CD4-positive, alpha-beta T cell (primary cell): Measurements from ENCODE around the gene SAMD8. TPM values are rescaled to one million over a fixed set of nuclear protein-coding genes. Genes with fewer than 3 reads are reported as not detected.

Experiments used
- ATAC-seq: fragments of 200-7000 bp; cut with Tn5 transposase; one replicate; pipeline ENCODE4 v1.10.0; 2022; ENCODE audit warnings: mild to moderate bottlenecking; ENCODE audit not compliant: poor library complexity
- CTCF ChIA-PET: fragments of 350-600 bp; sonication (Branson Sonifier 250); formaldehyde crosslinking; loops from one replicate; lab custom pipeline; 2021; ENCODE audit warnings: antibody characterized with exemption, inconsistent platforms; lab: Charles Lee
- POLR2A ChIA-PET: fragments of 350-600 bp; sonication (Branson Sonifier 250); formaldehyde crosslinking; loops from one replicate; lab custom pipeline; 2021; ENCODE audit warnings: antibody characterized with exemption, inconsistent platforms; lab: Charles Lee
- DNase-seq, 14 experiments: peaks; one replicate each; pipeline ENCODE4 v3.0.0-alpha.2; 2013 to 2020; ENCODE audit warnings: mixed read lengths in 2 of 14
- H3K27ac ChIP-seq, 2 donors: one replicate each; pipeline versions ENCODE4 v1.5.1 to v1.7.0; 2013; ENCODE audit warnings: low read length in 2 of 2, low read depth in 1 of 2, mild to moderate bottlenecking in 1 of 2
- H3K27me3 ChIP-seq, 2 experiments: 1 replicate in 1 of 2; 2 replicates in 1 of 2; pipeline versions ENCODE4 v1.6.1 to v1.7.0; 2013; ENCODE audit warnings: low read length in 2 of 2, control low read depth in 1 of 2, mild to moderate bottlenecking in 1 of 2, moderate library complexity in 1 of 2; ENCODE audit not compliant: insufficient read depth in 2 of 2, control insufficient read depth in 1 of 2
- H3K36me3 ChIP-seq: one replicate; pipeline ENCODE4 v1.6.1; 2013; ENCODE audit warnings: low read length, control low read depth; ENCODE audit not compliant: insufficient read depth
- H3K4me1 ChIP-seq: one replicate; pipeline ENCODE4 v1.6.1; 2013; ENCODE audit warnings: low read length, control low read depth; ENCODE audit not compliant: insufficient read depth
- H3K4me3 ChIP-seq: one replicate; pipeline ENCODE4 v1.5.1; 2013; ENCODE audit warnings: mild to moderate bottlenecking, low read length, moderate library complexity
- H3K9me3 ChIP-seq, 2 experiments: 1 replicate in 1 of 2; 2 replicates in 1 of 2; pipeline versions ENCODE4 v1.6.1 to v1.7.0; 2013; ENCODE audit warnings: low read length in 2 of 2, mild to moderate bottlenecking in 2 of 2, control low read depth in 1 of 2, moderate library complexity in 1 of 2; ENCODE audit not compliant: control insufficient read depth in 1 of 2, insufficient read depth in 1 of 2
- H3K27ac Mint-ChIP-seq: one replicate; pipeline ENCODE4 v1.8.0; 2020; ENCODE audit warnings: mixed read lengths
- H3K27me3 Mint-ChIP-seq: one replicate; pipeline ENCODE4 v1.8.0; 2021; ENCODE audit warnings: mixed read lengths
- H3K36me3 Mint-ChIP-seq: one replicate; pipeline ENCODE4 v1.8.0; 2021; ENCODE audit warnings: low read depth, mixed read lengths
- H3K4me1 Mint-ChIP-seq: one replicate; pipeline ENCODE4 v1.8.0; 2021; ENCODE audit warnings: low read depth, mixed read lengths
- H3K4me3 Mint-ChIP-seq: one replicate; pipeline ENCODE4 v1.8.0; 2020; ENCODE audit warnings: mild to moderate bottlenecking, mixed read lengths
- H3K9me3 Mint-ChIP-seq: one replicate; pipeline ENCODE4 v1.8.0; 2020; ENCODE audit warnings: mixed read lengths
- CTCF ChIP-seq: fragments of 200-600 bp; IDR thresholded peaks from one replicate; pipeline ENCODE4 v1.8.0; 2022; ENCODE audit warnings: antibody characterized with exemption, mild to moderate bottlenecking
- intact Hi-C, 2 experiments: fragments of 100-400 bp; cut with DNase I in 1 of 2; cut with micrococcal nuclease in 1 of 2; formaldehyde crosslinking; loops; one replicate each; pipeline versions ENCODE4 v1.15.1 to v1.9.0; 2023 to 2025; cut with DNase I, micrococcal nuclease
- total RNA-seq, 174 experiments: library from RNA in 2 of 174; stranded (reverse) in 2 of 174; gene quantifications; one replicate each; pipeline ENCODE4 v1.2.3 and lab custom pipeline; 2021 to 2026

Gene SAMD8
- total RNA-seq, 2 experiments from 2014 or later = 34.1 to 37.4 TPM

GRCh38 chr10:75122505-75122904, 11.0 kb downstream of the SAMD8 start:
- Histone ChIP-seq H3K36me3 (peaks cover 24% of the 10 kb centered on the region), H3K9me3 (no peaks in the 10 kb centered on the region), H3K4me3 (no peak overlapping the region), H3K27ac (no peak overlapping the region), H3K27me3 (no peaks in the 10 kb centered on the region), H3K4me1 (peaks cover 17% of the 10 kb centered on the region)
- Mint-ChIP-seq H3K4me3 (no peak overlapping the region), H3K9me3 (no peaks in the 10 kb centered on the region), H3K27me3 (no peaks in the 10 kb centered on the region), H3K27ac (no peak overlapping the region), H3K36me3 (peaks cover 26% of the 10 kb centered on the region), H3K4me1 (peaks cover 54% of the 10 kb centered on the region)
- ChIA-PET CTCF (no interaction called here), POLR2A (no interaction called here)
- no peak for ATAC-seq
- DNase-seq = no peak
- TF ChIP-seq CTCF = no peak
- intact Hi-C loops = no loop called here

- Histone ChIP-seq H3K9me3 (no peaks in the 10 kb centered on the region), H3K27me3 (no peaks in the 10 kb centered on the region), H3K4me1 (peaks cover 18% of the 10 kb centered on the region), H3K4me3 (no peak overlapping the region), H3K36me3 (peaks cover 24% of the 10 kb centered on the region), H3K27ac (no peak overlapping the region)
- CTCF ChIA-PET = no interaction called here
- H3K36me3 Mint-ChIP-seq = peaks cover 26% of the 10 kb centered on the region
- H3K4me1 Mint-ChIP-seq = peaks cover 49% of the 10 kb centered on the region
- H3K27me3 Mint-ChIP-seq = no peaks in the 10 kb centered on the region
- POLR2A ChIA-PET = no interaction called here
- TF ChIP-seq CTCF = no peak
- no peak overlapping the region for H3K4me3 Mint-ChIP-seq
- no peaks in the 10 kb centered on the region for H3K9me3 Mint-ChIP-seq
- intact Hi-C loops = no loop called here
- ATAC-seq = no peak
- H3K27ac Mint-ChIP-seq = no peak overlapping the region
- DNase-seq = no peak
These were observed 11.7 kb downstream of the SAMD8 start for GRCh38 chr10:75123088-75123682.

- POLR2A ChIA-PET = interaction anchor here (1.3 kb wide), 1 partner anchor 15 kb away, joined by 3 read pairs; the partner anchor contains the start of gene SAMD8
- Mint-ChIP-seq H3K4me1 (peaks cover 53% of the 10 kb centered on the region), H3K4me3 (no peak overlapping the region), H3K36me3 (peaks cover 29% of the 10 kb centered on the region), H3K27ac (no peak overlapping the region), H3K27me3 (no peaks in the 10 kb centered on the region), H3K9me3 (no peaks in the 10 kb centered on the region)
- no peaks in the 10 kb centered on the region for H3K9me3 ChIP-seq
- H3K4me1 ChIP-seq = peaks cover 19% of the 10 kb centered on the region
- peaks cover 25% of the 10 kb centered on the region for H3K36me3 ChIP-seq
- CTCF ChIA-PET = no interaction called here
- no peak overlapping the region for H3K4me3 ChIP-seq
- TF ChIP-seq CTCF = no peak
- H3K27ac ChIP-seq = no peak overlapping the region
- intact Hi-C loops = no loop called here
- ATAC-seq (no peak), DNase-seq (no peak)
- no peaks in the 10 kb centered on the region for H3K27me3 ChIP-seq
These were observed 14.8 kb downstream of the SAMD8 start for GRCh38 chr10:75126277-75126676.
